Glutamatergic neuron (in vitro differentiated cells): ENCODE results near the gene SLC12A4. TPM values are rescaled to one million over a fixed set of nuclear protein-coding genes. Genes with fewer than 3 reads are reported as not detected.
"Not testable (repeated sequence)": the region's sequence is repeated elsewhere in the genome, so short reads cannot be mapped to it uniquely, and the experiment has no call there.

ENCODE experiments used
- DNase-seq: peaks from one replicate; pipeline ENCODE4 v3.0.0; 2022
- H3K27ac Mint-ChIP-seq: one replicate; pipeline ENCODE4 v1.8.0; 2020; ENCODE audit warnings: mild to moderate bottlenecking, mixed read lengths, inconsistent platforms; ENCODE audit not compliant: unreplicated experiment
- H3K27me3 Mint-ChIP-seq: one replicate; pipeline ENCODE4 v1.8.0; 2020; ENCODE audit warnings: mild to moderate bottlenecking, moderate library complexity, mixed read lengths, inconsistent platforms; ENCODE audit not compliant: unreplicated experiment
- H3K36me3 Mint-ChIP-seq: one replicate; pipeline ENCODE4 v1.8.0; 2020; ENCODE audit warnings: mild to moderate bottlenecking, mixed read lengths, inconsistent platforms; ENCODE audit not compliant: unreplicated experiment
- H3K4me1 Mint-ChIP-seq: one replicate; pipeline ENCODE4 v1.8.0; 2020; ENCODE audit warnings: mild to moderate bottlenecking, low read depth, mixed read lengths, inconsistent platforms; ENCODE audit not compliant: unreplicated experiment
- H3K4me3 Mint-ChIP-seq: one replicate; pipeline ENCODE4 v1.8.0; 2020; ENCODE audit warnings: mild to moderate bottlenecking, mixed read lengths, inconsistent platforms; ENCODE audit not compliant: unreplicated experiment
- H3K9me3 Mint-ChIP-seq: one replicate; pipeline ENCODE4 v1.8.0; 2020; ENCODE audit warnings: mild to moderate bottlenecking, moderate library complexity, mixed read lengths, inconsistent platforms; ENCODE audit not compliant: unreplicated experiment
- CTCF ChIP-seq: fragments of 200-600 bp; sonication (generic); IDR thresholded peaks from one replicate; pipeline ENCODE4 v1.5.0; 2021; ENCODE audit not compliant: partially characterized antibody, unreplicated experiment
- long read RNA-seq: library from polyadenylated mRNA; unstranded; transcript quantifications from one replicate; pipeline ENCODE4 v2.0.0, GENCODE V29; 2020; ENCODE audit not compliant: unreplicated experiment
- total RNA-seq: library from RNA; stranded (reverse); fragmentation: NEBNext Ultra II Directional; extraction: Animal tissue kit (Norgen Biotek cat#: 25700); gene quantifications from one replicate; pipeline ENCODE4 v1.2.1, GENCODE V29; 2021; ENCODE audit not compliant: unreplicated experiment

Gene SLC12A4
- total RNA-seq = 19.9 TPM
- long read RNA-seq, partial matches to known transcripts = 1 of 1 reads
- long read RNA-seq, other reads (novel, unspliced or antisense) = 0 of 1 reads

GRCh38 chr16:67968400-67969253, at the start of gene SLC12A4:
Gene SLC12A4 (minus strand): TSS chr16:67968637. CDS start chr16:67968553, 84 bp downstream.
- Mint-ChIP-seq H3K4me1 (peaks cover 4% of the 10 kb centered on the region), H3K4me3 (peak within 1 kb of the TSS; percentile 94), H3K9me3 (peaks cover 3% of the 10 kb centered on the region), H3K36me3 (no peaks in the 10 kb centered on the region), H3K27me3 (peaks cover 14% of the 10 kb centered on the region), H3K27ac (peak within 1 kb of the TSS; percentile 34)
- TF ChIP-seq CTCF = no peak
- DNase-seq = peak; percentile 64

GRCh38 chr16:68015681-68016080, 47.2 kb upstream of the SLC12A4 start, which contains the start of gene DPEP2NB:
Gene DPEP2NB (minus strand): TSS chr16:68015911. CDS start chr16:68015770, 141 bp downstream.
- Mint-ChIP-seq H3K27ac (no peak within 1 kb of the TSS), H3K27me3 (peaks cover under 1% of the 10 kb centered on the region), H3K4me3 (no peak within 1 kb of the TSS), H3K36me3 (no peaks in the 10 kb centered on the region), H3K9me3 (no peaks in the 10 kb centered on the region), H3K4me1 (no peaks in the 10 kb centered on the region)
- no peak for TF ChIP-seq CTCF
- DNase-seq = no peak

DNA sequence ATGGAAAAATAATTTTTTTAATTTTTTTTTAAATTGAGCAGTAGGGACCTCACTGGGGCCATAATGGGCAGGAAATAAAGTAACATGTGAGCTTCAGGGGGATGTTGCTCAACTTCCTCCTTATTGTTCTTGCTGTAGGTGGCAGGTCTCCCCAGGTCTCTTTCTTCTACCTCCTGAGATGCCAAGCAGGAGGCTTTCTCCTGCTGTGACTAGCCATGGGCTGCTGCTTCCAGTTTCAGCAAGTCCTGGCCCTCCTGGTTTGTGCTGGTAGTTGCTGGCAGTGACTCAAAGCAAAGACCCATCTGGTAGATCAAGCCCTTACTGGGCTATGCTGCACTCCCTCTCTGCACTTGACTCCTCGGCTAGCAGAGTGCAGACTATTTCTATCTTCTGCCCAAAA, 45.0 kb upstream of the SLC12A4 start:
- peaks cover 2% of the 10 kb centered on the region for H3K27me3 Mint-ChIP-seq

DNA sequence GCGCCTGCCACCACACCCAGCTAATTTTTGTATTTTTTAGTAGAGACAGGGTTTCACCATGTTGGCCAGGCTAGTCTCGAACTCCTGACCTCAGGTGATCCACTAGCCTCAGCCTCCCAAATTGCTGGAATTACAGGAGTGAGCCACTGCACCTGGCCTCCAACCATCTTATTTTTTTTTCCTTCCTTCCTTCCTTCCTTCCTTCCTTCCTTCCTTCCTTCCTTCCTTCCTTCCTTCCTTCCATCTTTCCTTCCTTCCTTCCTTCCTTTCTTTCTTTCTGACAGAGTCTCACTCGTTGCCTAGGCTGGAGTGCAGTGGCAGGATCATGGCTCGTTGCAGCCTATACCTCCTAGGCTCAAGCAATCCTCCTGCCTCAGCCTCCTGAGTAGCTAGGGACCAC, 41.4 kb upstream of the SLC12A4 start:
- H3K4me3 Mint-ChIP-seq, H3K9me3 Mint-ChIP-seq, DNase-seq, H3K27ac Mint-ChIP-seq, H3K36me3 Mint-ChIP-seq, H3K27me3 Mint-ChIP-seq, H3K4me1 Mint-ChIP-seq: not testable (repeated sequence)

More for the DNA sequence above, 45.0 kb upstream of the SLC12A4 start:
- DNase-seq = no peak
- Mint-ChIP-seq H3K27ac (no peak overlapping the region), H3K9me3 (no peaks in the 10 kb centered on the region), H3K4me3 (no peak overlapping the region), H3K4me1 (no peaks in the 10 kb centered on the region), H3K36me3 (no peaks in the 10 kb centered on the region)
- TF ChIP-seq CTCF = no peak

- DNase-seq = no peak
- H3K27ac Mint-ChIP-seq = no peak overlapping the region
- no peaks in the 10 kb centered on the region for H3K9me3 Mint-ChIP-seq
- no peak for TF ChIP-seq CTCF
- no peak overlapping the region for H3K4me3 Mint-ChIP-seq
- no peaks in the 10 kb centered on the region for H3K4me1 Mint-ChIP-seq
- peaks cover 2% of the 10 kb centered on the region for H3K27me3 Mint-ChIP-seq
- H3K36me3 Mint-ChIP-seq = no peaks in the 10 kb centered on the region
Observed at GRCh38 chr16:68009157-68009735, 40.8 kb upstream of the SLC12A4 start.
